ENCODE results near the gene SSR2. TPM values are rescaled to one million over a fixed set of nuclear protein-coding genes. Genes with fewer than 3 reads are reported as not detected.
"Not testable (repeated sequence)": the region's sequence is repeated elsewhere in the genome, so short reads cannot be mapped to it uniquely, and the experiment has no call there.

The SSR2 gene
- total RNA-seq, 4 donors from 2014 or later, result 115 to 215 (median 179) TPM

DNA sequence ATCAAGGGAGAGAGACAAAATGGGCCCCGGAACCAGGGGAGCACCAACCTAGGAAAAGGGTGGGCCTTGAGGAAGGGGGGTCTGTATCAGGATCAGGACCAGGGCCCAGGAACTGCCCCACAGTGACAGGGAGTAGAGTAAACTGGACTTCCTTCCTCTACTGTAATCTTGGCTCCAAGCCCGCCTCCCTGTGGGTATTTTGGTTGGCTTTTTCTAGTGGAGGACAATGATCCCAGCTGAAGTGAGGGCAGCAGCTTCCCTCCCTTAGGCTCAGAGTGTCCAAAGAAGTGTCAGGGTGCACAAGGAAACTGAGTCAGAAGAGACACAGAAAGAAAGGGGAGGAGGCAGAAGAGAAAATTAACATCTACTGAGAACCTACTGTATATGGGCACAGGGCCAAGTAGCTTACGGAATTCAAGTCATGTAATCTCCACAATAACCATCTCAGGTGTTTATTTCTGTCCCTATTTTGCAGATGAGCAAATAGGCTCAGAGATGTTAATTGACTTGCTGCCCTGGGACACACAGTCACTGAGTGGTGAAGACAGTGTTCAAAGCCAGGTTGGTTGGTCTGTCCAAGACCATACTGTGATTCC is 28.0 kb upstream of the SSR2 start:
- 74 to 100% methylated on average over 1 to 2 of the region's 3 CpGs for WGBS, 2 donors
- peaks cover 0 to 16% (median 0%) of the 10 kb centered on the region in 3 donors for H3K4me1 ChIP-seq

GRCh38 chr1:156045076-156045475 is 24.3 kb upstream of the SSR2 start:
- Histone ChIP-seq H3K27ac (no peak overlapping the region), H3K9me3 (no peaks in the 10 kb centered on the region), H3K36me3 (peaks cover 11 to 98% (median 11%) of the 10 kb centered on the region in 3 donors), H3K27me3 (no peaks in the 10 kb centered on the region), H3K4me1 (peaks cover 0 to 4% (median 0%) of the 10 kb centered on the region in 3 donors), H3K4me3 (no peak overlapping the region)
- WGBS, 2 donors, result 79 to 90% methylated on average over 4 of the region's 4 CpGs
- TF ChIP-seq, protein P1, sequence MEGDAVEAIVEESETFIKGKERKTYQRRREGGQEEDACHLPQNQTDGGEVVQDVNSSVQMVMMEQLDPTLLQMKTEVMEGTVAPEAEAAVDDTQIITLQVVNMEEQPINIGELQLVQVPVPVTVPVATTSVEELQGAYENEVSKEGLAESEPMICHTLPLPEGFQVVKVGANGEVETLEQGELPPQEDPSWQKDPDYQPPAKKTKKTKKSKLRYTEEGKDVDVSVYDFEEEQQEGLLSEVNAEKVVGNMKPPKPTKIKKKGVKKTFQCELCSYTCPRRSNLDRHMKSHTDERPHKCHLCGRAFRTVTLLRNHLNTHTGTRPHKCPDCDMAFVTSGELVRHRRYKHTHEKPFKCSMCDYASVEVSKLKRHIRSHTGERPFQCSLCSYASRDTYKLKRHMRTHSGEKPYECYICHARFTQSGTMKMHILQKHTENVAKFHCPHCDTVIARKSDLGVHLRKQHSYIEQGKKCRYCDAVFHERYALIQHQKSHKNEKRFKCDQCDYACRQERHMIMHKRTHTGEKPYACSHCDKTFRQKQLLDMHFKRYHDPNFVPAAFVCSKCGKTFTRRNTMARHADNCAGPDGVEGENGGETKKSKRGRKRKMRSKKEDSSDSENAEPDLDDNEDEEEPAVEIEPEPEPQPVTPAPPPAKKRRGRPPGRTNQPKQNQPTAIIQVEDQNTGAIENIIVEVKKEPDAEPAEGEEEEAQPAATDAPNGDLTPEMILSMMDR (IDR thresholded peaks at IDR 0.05), result no peak
- TF ChIP-seq POLR2A (IDR thresholded peaks at IDR 0.05), result no peak
- intact Hi-C loops (cut with DNase I), result no loop called here
- no peak for DNase-seq

More for the DNA sequence above, 28.0 kb upstream of the SSR2 start:
- H3K27me3 ChIP-seq, result no peaks in the 10 kb centered on the region
- TF ChIP-seq, protein P1 (IDR thresholded peaks at IDR 0.05), result no peak
- no peak for TF ChIP-seq POLR2A (IDR thresholded peaks at IDR 0.05)
- intact Hi-C loops (cut with DNase I), result no loop called here
- no peak for DNase-seq
- no peak overlapping the region for H3K27ac ChIP-seq
- H3K9me3 ChIP-seq, result no peaks in the 10 kb centered on the region
- no peak overlapping the region for H3K4me3 ChIP-seq
- H3K36me3 ChIP-seq, result peaks cover 0 to 73% (median 3%) of the 10 kb centered on the region in 3 donors

GRCh38 chr1:156042828-156043227 is 22.1 kb upstream of the SSR2 start:
- H3K4me1 ChIP-seq, result peaks cover 0 to 4% (median 0%) of the 10 kb centered on the region in 3 donors
- no peaks in the 10 kb centered on the region for H3K9me3 ChIP-seq
- DNase-seq, result no peak
- TF ChIP-seq POLR2A (IDR thresholded peaks at IDR 0.05), result no peak
- TF ChIP-seq, protein P1 (IDR thresholded peaks at IDR 0.05), result no peak
- peaks cover 11 to 98% (median 16%) of the 10 kb centered on the region in 3 donors for H3K36me3 ChIP-seq
- H3K4me3 ChIP-seq, result no peak overlapping the region
- intact Hi-C loops (cut with DNase I), result no loop called here
- no peaks in the 10 kb centered on the region for H3K27me3 ChIP-seq
- H3K27ac ChIP-seq, result no peak overlapping the region
- WGBS, 2 donors, result 87 to 88% methylated on average over 3 of the region's 3 CpGs

- H3K27me3 ChIP-seq; H3K4me1 ChIP-seq; intact Hi-C loops (cut with DNase I); H3K27ac ChIP-seq; DNase-seq; H3K9me3 ChIP-seq; H3K4me3 ChIP-seq: not testable (repeated sequence)
- H3K36me3 ChIP-seq, result peaks cover 0 to 42% (median 16%) of the 10 kb centered on the region in 3 donors
- 87 to 93% methylated on average over 4 of the region's 4 CpGs for WGBS, 2 donors
Observed at GRCh38 chr1:156034991-156035390, 14.2 kb upstream of the SSR2 start.

- H3K27me3 ChIP-seq, result no peaks in the 10 kb centered on the region
- H3K36me3 ChIP-seq, result peaks cover 0 to 23% (median 13%) of the 10 kb centered on the region in 3 donors
- H3K27ac ChIP-seq, result no peak overlapping the region
- H3K9me3 ChIP-seq, result no peaks in the 10 kb centered on the region
- 53% methylated on average over 6 of the region's 6 CpGs for WGBS, 2 donors
- intact Hi-C loops (cut with DNase I), result no loop called here
- H3K4me3 ChIP-seq, result no peak overlapping the region
- no peaks in the 10 kb centered on the region for H3K4me1 ChIP-seq
- DNase-seq, result no peak
- TF ChIP-seq, protein P1 (IDR thresholded peaks at IDR 0.05), result no peak
- no peak for TF ChIP-seq POLR2A (IDR thresholded peaks at IDR 0.05)
Observed at GRCh38 chr1:156033011-156033410, 12.3 kb upstream of the SSR2 start.
